ENCODE measurements around the gene ASPG.

The ASPG gene

DNA sequence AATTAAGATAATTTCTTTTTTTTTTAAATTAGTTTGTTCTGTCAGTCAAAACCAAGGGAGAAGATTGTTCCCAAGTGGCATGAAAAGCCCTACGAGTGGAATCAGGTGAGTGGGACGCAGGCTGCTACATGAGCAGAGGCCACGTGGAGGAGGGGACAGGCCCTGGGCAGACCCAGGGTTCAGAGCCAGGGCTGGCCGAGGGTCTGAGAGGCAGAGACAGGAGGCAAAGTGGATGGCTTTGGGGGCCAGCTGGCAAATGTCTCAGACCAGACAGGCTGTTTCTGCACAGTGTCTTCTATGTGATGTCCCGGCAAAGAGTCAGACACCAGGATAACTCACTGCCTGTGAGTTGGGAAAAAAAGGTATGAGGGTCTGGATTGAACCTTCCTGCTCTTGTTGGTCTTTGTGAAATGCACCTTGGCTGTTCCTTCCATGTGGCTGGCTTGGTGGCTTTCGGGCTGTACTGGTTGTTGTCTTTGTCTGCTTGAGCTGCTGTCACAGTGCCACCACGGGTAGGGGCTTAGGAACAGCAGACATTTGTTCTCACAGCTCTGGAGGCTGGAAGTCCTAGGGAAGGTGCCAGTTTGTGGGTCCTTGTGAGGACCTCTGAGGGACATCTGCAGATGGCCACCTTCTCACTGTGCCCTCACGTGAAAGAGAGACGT is 35.8 kb upstream of the ASPG start:
- TF ChIP-seq, protein P1, sequence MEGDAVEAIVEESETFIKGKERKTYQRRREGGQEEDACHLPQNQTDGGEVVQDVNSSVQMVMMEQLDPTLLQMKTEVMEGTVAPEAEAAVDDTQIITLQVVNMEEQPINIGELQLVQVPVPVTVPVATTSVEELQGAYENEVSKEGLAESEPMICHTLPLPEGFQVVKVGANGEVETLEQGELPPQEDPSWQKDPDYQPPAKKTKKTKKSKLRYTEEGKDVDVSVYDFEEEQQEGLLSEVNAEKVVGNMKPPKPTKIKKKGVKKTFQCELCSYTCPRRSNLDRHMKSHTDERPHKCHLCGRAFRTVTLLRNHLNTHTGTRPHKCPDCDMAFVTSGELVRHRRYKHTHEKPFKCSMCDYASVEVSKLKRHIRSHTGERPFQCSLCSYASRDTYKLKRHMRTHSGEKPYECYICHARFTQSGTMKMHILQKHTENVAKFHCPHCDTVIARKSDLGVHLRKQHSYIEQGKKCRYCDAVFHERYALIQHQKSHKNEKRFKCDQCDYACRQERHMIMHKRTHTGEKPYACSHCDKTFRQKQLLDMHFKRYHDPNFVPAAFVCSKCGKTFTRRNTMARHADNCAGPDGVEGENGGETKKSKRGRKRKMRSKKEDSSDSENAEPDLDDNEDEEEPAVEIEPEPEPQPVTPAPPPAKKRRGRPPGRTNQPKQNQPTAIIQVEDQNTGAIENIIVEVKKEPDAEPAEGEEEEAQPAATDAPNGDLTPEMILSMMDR (IDR thresholded peaks at IDR 0.05; ENCODE audit: low read depth, low read length) = no peak
- H3K36me3 ChIP-seq = no peaks in the 10 kb centered on the region

DNA sequence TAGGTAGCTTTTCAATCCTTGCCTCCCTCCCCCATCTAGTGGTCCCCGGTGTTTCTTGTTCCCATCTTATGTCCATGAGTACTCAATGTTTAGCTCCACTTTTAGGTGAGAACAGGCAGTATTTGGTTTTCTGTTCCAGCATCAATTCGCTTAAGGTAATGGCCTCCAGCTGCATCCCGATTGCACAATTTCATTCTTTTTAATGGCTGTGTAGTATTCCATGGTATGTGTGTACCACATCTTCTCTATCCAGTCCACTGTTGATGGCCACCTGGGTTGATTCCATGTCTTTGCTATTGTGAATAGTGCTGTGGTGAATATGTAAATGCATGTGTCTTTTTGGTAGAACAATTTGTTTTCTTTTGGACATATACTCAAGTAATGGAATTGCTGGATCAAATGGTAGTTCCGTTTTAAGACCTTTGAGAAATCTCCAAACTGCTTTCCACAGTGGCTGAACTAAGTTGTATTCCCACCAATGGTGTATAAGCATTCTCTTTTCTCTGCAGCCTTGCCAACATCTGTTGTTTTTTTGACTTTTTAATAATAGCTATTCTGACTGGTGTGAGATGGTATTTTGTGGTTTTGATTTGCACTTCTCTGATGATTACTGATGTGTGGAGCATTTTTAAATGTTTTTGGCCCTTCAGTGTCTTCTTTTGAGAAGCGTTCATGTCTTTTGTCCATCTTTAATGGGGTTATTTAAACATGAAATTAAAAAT is 34.2 kb upstream of the ASPG start:
- Histone ChIP-seq H3K4me3 (ENCODE audit: low read depth, low read length) (no peak overlapping the region), H3K27me3 (ENCODE audit: insufficient read depth, low read depth, severe bottlenecking) (no peaks in the 10 kb centered on the region), H3K27ac (no peak overlapping the region), H3K9me3 (ENCODE audit: severe bottlenecking) (peaks cover 2% of the 10 kb centered on the region), H3K36me3 (no peaks in the 10 kb centered on the region)
- DNase-seq = no peak
- TF ChIP-seq, protein P1 (IDR thresholded peaks at IDR 0.05; ENCODE audit: low read depth, low read length) = no peak

More for the DNA sequence above, 35.8 kb upstream of the ASPG start:
- H3K27me3 ChIP-seq (ENCODE audit: insufficient read depth, low read depth, severe bottlenecking) = no peaks in the 10 kb centered on the region
- no peak for DNase-seq
- H3K9me3 ChIP-seq (ENCODE audit: severe bottlenecking) = peaks cover 2% of the 10 kb centered on the region
- no peak overlapping the region; the same call in 1 of the 2 replicates for H3K27ac ChIP-seq
- no peak overlapping the region for H3K4me3 ChIP-seq (ENCODE audit: low read depth, low read length)

DNA sequence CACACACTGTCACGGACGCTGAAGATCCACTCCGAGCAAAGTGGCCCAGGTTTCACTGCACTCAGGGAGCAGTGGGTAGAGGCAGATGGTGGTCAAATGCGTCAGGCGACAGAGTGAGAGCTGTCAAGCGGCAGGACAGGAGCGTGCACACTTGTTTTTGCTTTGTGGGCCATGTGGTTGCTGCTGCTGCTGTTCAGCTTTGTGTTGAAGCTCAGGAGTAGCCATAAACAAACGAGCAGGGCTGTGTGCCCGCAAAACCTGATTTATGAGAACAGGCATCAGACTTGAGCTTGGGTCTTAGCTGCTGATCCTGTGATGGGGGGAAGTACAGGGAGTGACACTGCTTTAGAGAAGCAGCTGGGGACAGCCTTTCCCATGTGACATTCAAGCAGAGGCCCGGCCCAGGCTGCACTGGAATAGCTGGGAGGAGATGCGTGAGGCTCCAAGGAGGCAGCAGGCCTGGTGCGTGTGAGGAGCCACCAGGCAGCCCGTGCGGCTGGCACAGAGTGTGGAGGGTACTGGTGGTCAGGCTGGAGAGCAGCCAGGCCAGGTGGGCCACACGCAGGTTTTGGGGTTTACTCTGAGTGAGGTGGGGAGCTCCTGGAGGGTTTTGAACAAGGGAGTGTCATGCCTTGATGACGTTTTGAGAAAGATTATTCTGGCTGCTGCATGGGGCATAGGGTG is 31.1 kb upstream of the ASPG start:
- no peaks in the 10 kb centered on the region for H3K27me3 ChIP-seq (ENCODE audit: insufficient read depth, low read depth, severe bottlenecking)
- H3K9me3 ChIP-seq (ENCODE audit: severe bottlenecking) = peaks cover 2% of the 10 kb centered on the region
- TF ChIP-seq, protein P1 (IDR thresholded peaks at IDR 0.05; ENCODE audit: low read depth, low read length) = no peak
- H3K4me3 ChIP-seq (ENCODE audit: low read depth, low read length) = no peak overlapping the region
- H3K36me3 ChIP-seq = no peaks in the 10 kb centered on the region
- peak overlapping the region; percentile 68 for H3K27ac ChIP-seq
- DNase-seq = peak; percentile 82

DNA sequence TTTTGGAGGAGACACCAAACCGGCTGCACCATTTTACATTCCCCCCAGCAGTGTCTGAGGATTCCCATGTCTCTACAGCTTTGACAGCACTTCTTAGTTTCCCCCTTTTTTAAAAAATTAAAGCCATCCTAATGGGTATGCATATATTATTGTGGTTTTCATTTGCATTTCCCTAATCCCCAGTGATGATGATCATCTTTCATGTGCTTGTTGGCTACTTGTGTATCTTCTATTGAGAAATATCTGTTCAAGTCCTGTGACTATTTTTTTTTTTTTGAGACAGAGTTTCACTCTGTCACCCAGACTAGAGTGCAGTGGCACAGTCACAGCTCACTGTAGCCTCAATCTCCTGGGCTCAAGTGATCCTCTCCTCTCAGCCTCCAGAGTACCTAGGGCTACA is 23.2 kb upstream of the ASPG start:
- Histone ChIP-seq H3K4me3 (ENCODE audit: low read depth, low read length) (no peak overlapping the region), H3K9me3 (ENCODE audit: severe bottlenecking) (no peaks in the 10 kb centered on the region), H3K36me3 (no peaks in the 10 kb centered on the region), H3K27ac (no peak overlapping the region), H3K27me3 (ENCODE audit: insufficient read depth, low read depth, severe bottlenecking) (no peaks in the 10 kb centered on the region)
- no peak for DNase-seq
- TF ChIP-seq, protein P1 (IDR thresholded peaks at IDR 0.05; ENCODE audit: low read depth, low read length) = no peak

DNA sequence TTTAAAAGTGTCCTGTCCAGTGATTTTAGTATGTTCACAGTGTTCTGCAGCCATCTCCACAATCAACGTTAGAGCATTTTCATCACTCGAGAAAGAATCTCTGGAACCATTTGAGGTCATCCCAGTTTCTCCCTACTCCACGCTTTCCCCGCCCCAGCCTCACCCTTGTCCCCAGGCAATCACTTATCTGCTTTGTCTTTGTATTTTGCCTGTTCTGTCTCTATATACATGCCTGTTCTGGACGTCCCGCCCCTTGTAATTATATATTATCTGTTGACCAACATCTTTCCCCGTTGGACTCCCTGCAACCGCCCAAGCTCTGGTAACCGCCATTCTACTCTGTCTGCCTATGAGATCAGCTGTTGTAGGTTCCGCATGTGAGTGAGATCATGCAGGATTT is 21.5 kb upstream of the ASPG start:
- no peaks in the 10 kb centered on the region for H3K27me3 ChIP-seq (ENCODE audit: insufficient read depth, low read depth, severe bottlenecking)
- no peaks in the 10 kb centered on the region for H3K9me3 ChIP-seq (ENCODE audit: severe bottlenecking)

More for the DNA sequence above, 21.5 kb upstream of the ASPG start:
- Histone ChIP-seq H3K36me3 (no peaks in the 10 kb centered on the region), H3K27ac (no peak overlapping the region), H3K4me3 (ENCODE audit: low read depth, low read length) (no peak overlapping the region)
- no peak for DNase-seq
- TF ChIP-seq, protein P1 (IDR thresholded peaks at IDR 0.05; ENCODE audit: low read depth, low read length) = no peak

All from WERI-Rb-1 (cell line).